Raji (cell line): ENCODE data around the gene BID.

Experiments used
- POLR2A ChIP-seq: IDR thresholded peaks from 2 replicates; pipeline ENCODE4 v1.6.1; 2011; ENCODE audit warnings: low read depth, low read length, control low read depth; ENCODE audit not compliant: insufficient read depth

The BID gene

GRCh38 chr22:17770180-17771077 is 3.8 kb downstream of the BID start:
- no peak for TF ChIP-seq POLR2A

- no peak for TF ChIP-seq POLR2A
Observed at GRCh38 chr22:17769716-17770082, 4.6 kb downstream of the BID start.

- TF ChIP-seq POLR2A = no peak
Observed at GRCh38 chr22:17769013-17769715, 5.1 kb downstream of the BID start.

GRCh38 chr22:17767233-17768065 is 6.8 kb downstream of the BID start:
- no peak for TF ChIP-seq POLR2A

- no peak for TF ChIP-seq POLR2A
Observed at GRCh38 chr22:17764036-17764435, 10.2 kb downstream of the BID start.

- no peak for TF ChIP-seq POLR2A
Observed at GRCh38 chr22:17761138-17761488, 13.2 kb downstream of the BID start.

- TF ChIP-seq POLR2A = no peak
Observed at GRCh38 chr22:17754233-17754925, 19.9 kb downstream of the BID start.

- no peak for TF ChIP-seq POLR2A
Observed at GRCh38 chr22:17753401-17753989, 20.8 kb downstream of the BID start.

GRCh38 chr22:17751596-17751995 is 22.7 kb downstream of the BID start:
- no peak for TF ChIP-seq POLR2A

- TF ChIP-seq POLR2A = no peak
Observed at GRCh38 chr22:17749605-17750395, 24.5 kb downstream of the BID start.

- TF ChIP-seq POLR2A = no peak
Observed at GRCh38 chr22:17748555-17749353, 25.5 kb downstream of the BID start.

GRCh38 chr22:17746916-17747315 is 27.4 kb downstream of the BID start:
- no peak for TF ChIP-seq POLR2A

GRCh38 chr22:17744430-17744829 is 29.8 kb downstream of the BID start:
- no peak for TF ChIP-seq POLR2A

GRCh38 chr22:17743661-17744411 is 30.4 kb downstream of the BID start:
- no peak for TF ChIP-seq POLR2A
